GM18507 (cell line): Measurements from ENCODE around the gene ATRN.
"Not testable (repeated sequence)": the region's sequence is repeated elsewhere in the genome, so short reads cannot be mapped to it uniquely, and the experiment has no call there.

ENCODE experiments used
- DNase-seq: peaks from one replicate; pipeline ENCODE4 v3.0.0; 2011; ENCODE audit warnings: low read depth; ENCODE audit not compliant: insufficient read length; ENCODE audit errors: extremely low spot score
- FAIRE-seq: peaks from 2 replicates; lab custom pipeline; 2011; peaks lifted over from hg19 to GRCh38; lab: Jason Lieb, UNC

ATRN gene

DNA sequence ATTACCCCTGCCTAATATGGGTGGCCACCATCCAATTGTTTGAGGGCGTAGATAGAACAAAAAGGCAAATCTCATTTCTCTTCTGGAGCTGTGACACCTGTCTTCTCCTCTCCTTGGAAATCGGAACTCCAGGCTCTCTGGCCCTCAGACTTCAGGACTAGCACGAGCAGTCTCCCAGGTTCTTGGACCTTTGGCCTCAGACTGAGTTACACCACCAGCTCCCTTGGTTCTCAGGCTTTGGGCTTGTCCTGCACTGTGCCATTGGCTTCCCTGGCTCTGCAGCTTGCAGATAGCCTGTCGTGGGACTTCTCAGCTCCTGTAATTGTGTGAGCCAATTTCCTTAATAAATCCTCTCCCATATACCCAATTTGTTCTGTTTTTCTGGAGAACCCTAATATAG lies 34.3 kb downstream of the ATRN start:
- DNase-seq, result no peak
- no peak for FAIRE-seq

DNA sequence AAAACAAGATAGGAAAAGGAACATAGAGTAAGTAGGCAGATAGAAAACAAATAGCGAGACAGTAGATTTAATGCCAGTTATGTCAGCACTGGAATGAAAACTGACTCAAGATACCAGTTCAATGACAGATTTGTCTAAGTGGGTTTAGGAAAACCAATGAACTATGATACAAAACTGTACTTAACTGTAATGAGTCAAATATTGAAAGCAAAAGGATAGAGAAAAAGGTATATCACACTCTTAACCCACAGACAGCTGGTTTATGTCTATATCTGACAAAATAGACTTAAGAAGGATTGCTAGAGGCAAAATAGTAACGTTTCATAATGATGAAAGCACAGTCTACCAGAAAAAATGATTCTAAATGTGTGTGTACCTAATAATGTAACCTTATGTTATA lies 38.2 kb downstream of the ATRN start:
- FAIRE-seq (no peak), DNase-seq (no peak)

DNA sequence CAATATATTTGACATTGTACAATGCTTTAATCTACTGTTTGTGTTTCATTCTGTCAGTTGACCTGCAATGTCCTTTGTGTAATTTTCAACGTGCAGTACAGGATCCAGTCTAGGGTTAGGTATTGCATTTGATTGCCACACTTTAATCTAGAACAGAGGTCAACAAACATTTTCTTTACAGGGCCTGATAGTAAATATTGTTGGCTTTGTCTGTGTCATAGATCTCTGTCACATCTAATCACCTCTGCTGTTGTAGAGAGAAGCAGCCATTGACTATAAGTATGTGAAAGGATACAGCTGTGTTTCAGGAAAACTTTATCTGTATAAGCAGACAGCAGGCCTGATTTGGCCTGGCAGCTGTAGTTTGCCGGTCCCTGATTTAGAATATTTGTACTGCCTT lies 39.3 kb downstream of the ATRN start:
- DNase-seq (no peak), FAIRE-seq (no peak)

DNA sequence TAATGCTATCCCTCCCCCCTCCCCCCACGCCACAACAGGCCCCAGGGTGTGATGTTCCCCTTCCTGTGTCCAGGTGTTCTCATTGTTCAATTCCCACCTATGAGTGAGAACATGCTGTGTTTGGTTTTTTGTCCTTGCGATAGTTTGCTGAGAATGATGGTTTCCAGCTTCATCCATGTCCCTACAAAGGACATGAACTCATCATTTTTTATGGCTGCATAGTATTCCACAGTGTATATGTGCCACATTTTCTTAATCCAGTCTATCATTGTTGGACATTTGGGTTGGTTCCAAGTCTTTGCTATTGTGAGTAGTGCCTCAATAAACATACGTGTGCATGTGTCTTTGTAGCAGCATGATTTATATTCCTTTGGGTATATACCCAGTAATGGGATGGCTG lies 41.4 kb downstream of the ATRN start:
- not testable (repeated sequence) for FAIRE-seq, DNase-seq

DNA sequence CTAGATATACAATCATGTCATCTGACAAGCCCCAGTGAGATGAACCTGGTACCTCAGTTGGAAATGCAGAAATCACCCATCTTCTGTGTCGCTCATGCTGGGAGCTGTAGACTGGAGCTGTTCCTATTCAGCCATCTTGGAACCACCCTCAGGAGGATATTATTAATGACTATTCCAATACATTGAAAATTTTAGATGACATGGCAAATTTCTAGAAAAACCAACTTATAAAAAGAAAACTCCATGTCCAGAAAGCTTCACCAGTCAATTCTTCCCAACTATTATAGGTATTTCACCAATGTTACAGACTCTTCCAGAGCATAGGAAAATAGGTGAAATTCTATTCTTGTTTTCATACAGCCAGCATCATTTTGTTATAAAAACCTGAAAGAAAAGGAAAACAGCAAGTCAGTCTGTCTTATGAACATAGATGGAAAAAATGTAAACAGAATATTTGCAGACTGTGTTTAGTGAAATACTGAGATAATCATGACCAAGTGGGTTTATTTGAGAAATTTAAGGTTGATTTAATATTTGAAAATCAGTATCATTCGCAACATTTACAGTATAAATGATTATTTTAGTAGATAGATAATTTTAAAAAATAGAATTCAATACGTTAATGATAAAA lies 43.3 kb downstream of the ATRN start:
- FAIRE-seq (no peak), DNase-seq (no peak)

DNA sequence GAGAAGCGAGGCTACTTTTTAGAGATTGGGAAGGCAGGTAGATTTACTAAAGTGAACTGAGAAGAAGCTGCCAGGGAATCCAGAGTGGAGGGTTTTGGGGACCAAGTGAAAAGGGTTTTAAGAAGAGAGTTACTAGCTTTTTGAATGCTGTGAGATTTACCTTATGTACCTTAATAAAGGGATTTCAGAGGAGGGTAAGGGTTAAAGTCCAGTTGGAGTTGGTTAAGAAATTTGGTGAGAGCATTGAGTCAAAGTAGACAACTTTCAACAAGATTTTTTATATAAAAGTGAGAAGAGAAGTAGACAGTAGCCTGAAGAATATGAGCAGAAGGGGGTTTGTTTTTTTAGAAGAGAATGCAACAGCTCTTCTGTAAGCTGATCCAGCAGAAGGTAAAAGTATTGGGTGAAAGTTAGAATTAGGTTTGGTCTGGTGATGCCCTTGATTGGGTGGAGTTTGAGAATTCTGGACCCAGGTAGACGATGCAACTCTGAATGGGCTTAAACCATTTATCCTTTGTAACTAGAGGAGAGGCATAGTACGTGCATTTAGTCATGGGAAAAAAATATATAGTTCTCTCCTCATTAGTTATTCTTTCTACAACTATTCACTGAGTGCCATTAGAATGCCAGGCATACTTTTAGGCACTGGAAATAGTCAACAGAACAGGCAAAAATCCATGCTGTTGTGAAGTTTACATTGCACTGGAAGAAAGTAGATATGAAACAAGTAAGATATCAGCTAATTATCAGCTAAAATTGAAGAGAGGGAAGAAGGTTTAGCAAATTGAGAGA lies 44.8 kb downstream of the ATRN start:
- DNase-seq (no peak), FAIRE-seq (no peak)

DNA sequence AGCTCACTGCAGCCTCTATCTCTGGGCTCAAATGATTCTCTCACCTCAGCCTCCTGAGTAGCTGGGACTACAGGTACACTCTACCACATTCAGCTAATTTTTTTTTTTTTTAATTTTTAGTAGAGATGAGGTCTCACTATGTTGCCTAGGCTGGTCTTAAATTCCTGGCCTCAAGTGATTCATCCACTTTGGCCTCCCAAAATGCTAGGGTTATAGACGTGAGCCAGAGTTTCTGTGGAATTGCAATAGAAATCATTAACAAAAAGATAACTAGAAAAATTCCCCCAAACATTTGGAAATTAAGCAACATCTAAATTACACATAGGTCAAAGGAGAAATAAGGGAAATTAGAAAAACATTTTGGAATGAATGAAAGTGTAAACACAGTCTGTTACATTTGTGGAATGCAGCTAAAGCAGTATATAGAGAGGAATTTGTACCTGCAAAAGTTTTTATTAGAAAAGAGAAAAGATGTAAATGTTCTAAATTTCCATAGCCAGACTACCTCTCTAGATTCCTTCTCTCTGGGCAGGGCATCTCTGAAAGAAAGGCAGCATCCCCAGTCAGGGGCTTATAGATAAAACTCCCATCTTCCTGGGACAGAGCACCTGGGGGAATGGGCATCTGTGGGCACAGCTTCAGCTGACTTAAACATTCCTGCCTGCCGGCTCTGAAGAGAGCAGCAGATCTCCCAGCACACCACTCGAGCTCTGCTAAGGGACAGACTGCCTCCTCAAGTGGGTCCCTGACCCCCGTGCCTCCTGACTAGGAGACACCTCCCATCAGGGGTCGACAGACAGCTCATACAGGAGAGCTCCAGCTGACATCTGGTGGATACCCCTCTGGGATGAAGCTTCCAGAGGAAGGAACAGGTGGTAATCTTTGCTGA lies 51.3 kb downstream of the ATRN start:
- DNase-seq (no peak), FAIRE-seq (no peak)

DNA sequence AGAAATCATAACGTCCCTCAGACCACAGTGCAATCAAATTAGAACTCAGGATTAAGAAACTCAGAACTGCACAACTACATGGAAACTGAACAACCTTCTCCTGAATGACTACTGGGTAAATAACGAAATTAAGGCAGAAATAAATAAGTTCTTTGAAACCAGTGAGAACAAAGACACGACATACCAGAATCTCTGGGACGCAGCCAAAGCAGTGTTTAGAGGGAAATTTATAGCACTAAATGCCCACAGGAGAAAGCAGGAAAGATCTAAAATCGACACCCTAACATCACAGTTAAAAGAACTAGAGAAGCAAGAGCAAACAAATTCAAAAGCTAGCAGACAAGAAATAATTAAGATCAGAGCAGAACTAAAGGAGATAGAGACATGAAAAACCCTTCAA lies 53.9 kb downstream of the ATRN start:
- FAIRE-seq, DNase-seq: not testable (repeated sequence)

DNA sequence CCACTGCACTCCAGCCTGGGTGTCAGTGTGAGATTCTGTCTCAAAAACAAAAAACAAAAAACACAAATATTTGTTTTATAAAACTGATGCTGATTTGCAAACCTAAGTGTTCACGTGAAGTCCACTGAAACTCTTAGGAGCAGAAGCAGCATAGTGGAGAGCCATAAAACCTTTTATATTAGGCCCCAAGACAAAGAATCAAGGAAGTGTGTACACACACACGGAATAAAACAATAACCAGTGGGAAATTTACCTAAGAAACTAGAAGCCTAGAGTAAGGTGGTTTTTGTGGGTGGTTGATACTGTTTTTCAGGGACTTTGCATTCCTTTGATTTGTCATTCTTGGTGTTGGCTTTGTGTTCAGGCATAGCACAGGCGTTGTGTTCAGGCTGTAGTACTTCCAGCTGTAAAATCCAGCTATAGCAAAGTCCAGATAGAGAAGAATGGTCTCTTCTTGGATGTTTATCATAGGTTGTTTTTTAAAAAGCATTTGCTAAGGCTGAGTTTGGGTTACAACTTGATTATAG lies 61.3 kb downstream of the ATRN start:
- FAIRE-seq (peak; percentile 9), DNase-seq (no peak)

DNA sequence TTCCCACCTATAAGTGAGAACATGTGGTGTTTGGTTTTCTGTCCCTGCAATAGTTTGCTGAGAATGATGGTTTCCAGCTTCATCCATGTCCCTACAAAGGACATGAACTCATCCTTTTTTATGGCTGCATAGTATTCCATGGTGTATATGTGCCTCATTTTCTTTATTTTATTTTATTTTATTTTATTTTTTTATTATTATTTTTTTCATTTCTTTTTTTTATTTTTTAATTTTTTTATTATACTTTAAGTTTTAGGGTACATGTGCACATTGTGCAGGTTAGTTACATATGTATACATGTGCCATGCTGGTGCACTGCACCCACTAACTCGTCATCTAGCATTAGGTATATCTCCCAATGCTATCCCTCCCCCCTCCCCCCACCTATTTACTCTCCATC lies 66.9 kb downstream of the ATRN start:
- not testable (repeated sequence) for DNase-seq, FAIRE-seq

DNA sequence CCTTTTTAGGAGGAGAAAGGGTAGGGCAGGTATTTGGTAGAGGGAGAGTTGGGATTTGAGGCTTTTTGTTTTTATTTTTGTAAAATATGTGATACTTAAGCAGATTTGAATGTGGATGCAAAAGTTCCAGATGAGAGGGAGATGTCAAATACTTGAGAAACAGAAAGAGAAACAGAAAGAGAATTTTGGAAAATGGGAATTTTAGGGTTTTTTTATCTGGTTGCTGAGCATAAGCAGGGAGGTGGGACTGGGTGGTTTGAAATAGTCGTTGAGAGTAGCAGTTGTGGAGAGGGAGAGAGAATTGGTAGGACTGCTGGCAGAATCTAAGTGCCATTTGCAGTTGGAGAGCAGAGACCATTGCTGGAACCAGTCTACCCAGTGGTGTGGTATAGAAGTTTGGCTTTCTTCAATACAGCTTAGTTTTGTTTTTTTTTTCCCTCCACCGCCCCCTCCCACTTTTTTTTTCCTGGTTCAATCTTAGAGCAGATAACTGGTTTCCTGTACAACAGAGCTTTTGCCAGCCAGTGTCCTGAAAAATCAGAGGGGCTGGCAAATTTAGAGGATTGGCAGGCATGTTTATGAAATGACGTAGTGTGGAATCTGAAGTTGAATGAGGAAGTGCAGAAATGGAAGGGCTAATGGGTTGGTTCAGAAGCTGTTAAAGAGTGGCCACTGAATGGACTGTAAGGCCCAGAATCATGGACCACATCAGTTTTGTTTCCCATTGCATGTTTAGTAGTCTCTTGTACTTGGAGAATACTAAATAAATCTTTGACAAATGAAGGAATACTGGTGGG lies 68.7 kb downstream of the ATRN start:
- no peak for DNase-seq
- FAIRE-seq, result no peak

DNA sequence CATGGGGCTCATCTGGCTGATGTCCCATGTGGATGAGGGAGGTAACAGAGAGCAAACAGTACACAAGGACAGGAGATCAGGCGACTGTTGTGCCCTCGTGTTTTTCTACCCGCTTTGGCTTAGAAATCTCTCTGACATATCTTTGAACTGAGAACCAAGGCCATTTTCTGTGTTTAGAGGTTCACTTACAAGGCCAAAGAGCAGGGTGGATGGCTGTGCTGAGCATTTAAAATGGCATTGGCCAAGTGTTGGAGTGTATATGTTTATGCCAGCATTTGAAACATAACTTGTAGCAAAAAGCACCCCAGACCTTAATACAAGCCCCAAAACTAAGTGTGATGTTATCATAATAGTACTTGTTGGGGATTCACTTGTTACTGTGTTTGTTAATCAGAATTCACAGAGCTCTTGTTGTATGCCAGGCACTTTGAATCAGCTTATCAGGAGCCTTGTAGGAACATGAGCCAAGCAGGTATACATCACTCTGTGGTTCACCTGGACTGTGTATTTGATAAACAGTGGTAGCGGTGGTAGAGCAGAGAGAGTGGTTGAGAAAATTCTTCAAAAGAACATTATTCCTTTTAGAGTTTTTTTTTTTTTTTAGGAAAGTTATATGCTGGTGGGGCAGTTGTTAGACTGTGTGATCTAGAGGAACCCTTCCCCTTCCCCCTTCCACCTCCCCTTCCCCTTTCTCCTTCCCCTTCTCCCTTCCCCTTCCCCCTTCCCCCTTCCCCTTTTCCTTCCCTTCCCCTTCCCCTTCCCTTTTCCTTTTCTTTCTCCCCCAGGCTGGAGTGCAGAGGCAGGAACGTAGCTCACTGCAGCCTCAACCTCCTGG lies 71.3 kb downstream of the ATRN start:
- FAIRE-seq (no peak), DNase-seq (no peak)

DNA sequence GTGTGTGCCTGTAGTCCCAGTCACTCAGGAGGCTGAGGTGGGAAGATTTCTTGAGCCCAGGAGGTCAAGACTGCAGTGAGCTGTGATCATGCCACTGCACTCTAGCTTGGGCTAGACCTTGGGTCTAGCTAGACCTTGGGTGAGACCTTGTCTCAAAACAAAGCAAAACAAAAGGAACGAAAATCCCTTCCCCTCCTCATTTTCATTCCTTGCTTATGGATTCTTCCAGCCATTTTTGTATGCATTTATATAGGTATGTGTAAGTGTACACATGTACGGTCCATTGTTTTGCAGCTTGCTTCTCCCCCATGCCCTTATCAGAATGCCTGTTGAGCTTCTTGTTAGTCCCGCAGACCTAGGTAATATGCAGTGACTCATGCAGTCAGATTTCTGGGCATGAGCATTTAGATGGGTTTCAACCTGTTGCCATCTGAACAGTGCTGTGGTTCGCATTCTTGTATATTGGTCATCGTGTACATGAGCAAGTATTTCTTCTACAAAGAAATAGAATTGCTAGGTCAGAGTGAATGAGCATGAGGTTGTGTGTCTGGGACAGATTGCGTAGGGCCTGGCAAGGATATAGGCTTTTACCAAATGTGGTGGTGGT lies 73.2 kb downstream of the ATRN start:
- DNase-seq, result no peak
- FAIRE-seq, result no peak

DNA sequence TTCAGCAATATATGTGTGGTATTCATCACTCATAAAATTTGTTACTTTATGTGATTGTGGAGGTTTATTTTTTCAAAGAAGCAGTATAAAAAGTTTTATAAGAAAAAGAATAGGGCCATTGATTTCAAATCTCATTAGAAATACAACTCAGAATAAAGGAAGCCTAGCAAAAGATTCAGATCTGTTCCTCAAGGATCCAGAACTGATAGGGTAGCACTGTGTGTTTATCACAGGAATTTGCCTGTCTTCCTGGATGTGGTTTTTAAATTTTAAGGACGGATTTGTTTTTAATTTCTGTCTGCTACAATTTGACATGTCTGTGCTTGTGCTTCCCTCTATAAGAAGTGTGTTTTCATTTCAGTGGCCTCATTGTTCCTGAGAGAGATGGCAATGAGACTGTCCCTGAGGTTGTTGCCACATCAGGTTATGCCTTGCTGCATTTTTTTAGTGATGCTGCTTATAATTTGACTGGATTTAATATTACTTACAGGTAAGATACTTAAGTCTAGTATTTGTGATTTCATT lies 74.6 kb downstream of the ATRN start:
- DNase-seq (no peak), FAIRE-seq (no peak)

DNA sequence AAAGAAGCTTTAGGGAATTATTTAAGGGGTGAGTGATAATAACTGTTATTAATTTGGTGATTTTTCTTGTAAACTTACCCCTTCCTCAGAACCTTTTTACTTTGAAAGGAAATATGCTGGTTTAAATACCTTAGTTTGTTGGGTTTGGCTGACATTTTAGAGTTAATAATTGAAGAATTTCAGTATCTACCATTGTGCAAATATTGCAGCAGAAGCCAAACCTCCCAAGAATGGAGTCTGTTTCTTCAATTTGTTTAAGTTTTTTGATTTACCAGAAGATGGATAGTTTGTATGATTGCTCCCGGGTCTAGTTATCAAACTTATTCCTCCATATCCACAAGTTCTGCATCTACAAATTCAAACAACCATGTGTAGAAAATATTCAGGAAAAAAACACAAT lies 77.1 kb downstream of the ATRN start:
- DNase-seq, result no peak
- no peak for FAIRE-seq

DNA sequence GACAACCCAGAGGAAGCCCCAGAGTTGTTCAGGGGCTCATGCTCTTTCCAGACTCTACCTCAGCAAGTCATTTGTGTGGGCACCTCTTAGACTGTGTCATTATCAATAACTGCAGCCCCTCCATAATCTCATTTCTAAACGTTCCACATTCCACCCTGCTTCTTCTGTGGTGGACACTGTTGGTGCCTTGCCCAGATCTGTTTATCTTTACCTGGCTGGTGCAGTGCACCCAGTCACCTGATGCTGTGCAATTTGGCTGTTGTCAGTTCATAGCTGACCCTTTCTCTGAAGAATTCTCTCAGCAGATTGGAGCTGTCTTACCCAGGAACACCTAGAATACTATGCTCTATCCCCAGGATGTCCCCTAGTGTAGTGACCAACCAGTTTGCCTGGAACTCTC lies 80.0 kb downstream of the ATRN start:
- FAIRE-seq (no peak), DNase-seq (no peak)

DNA sequence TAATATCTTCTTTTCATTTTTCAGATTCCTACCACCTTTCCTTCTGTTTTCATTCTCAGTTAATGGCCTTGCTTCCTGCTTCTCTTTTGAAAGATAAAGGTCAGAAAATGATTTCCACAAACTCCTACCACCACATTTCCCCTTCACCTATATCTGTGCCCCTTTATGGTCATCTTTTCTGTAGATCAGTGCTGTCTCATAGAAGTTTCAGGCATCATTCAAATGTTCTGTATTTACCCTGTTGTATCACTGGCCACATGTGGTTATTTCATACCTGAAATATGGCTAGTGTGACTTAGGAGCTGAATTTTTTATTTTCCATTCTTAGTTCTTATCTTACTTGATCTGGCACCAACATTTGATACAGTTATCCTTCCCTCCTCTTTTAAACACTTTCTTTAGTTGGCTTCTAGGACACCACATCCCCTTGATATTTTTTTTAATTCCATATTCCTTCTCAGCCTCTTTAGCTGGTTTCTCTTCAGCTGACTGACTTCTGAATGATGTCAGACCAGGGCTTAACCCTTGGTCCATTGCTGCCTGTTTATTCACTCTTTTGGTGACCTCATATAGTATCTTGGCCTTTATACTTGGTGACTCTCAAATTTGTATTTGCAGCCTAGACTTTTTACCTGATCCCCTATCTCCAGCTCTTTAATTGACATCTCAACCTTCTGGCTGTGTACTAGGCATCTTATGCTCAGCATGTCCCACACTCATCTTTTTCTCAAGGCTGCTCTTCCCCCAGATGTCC lies 81.0 kb downstream of the ATRN start:
- no peak for FAIRE-seq

More for the DNA sequence above, 81.0 kb downstream of the ATRN start:
- DNase-seq, result no peak
